ENCODE measurements around the gene ATP6V1G3.

DNA sequence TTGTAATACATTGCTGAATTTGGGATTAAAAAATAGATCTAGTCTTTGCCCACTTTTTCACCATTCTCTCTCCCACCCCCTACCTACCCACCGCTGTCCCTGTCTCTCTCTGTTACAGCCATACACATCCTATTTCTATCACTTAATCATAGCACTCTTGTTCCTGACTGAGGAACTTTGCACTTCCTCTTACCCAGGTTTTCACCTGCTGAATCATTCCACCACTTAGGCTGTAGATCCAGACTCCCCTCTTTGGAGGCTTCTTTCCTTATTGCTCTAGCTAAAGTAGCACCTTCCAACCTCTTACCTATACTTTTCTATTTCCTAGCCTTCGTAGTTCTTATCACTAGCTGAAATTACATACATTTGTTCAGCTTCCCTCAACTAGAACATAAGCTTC lies 59.6 kb downstream of the ATP6V1G3 start:
- TF ChIP-seq POLR2A (IDR thresholded peaks at IDR 0.05; ENCODE audit: low read depth, low read length) (no peak), SMC3 (IDR thresholded peaks at IDR 0.05; ENCODE audit: low read depth, low read length) (no peak), MAZ (IDR thresholded peaks at IDR 0.05; ENCODE audit: borderline replicate concordance, low read depth, low read length) (no peak), FOS (IDR thresholded peaks at IDR 0.05; ENCODE audit: low read depth, low read length) (no peak), MAFK (IDR thresholded peaks at IDR 0.05; ENCODE audit: low read depth, low read length) (no peak)
- TF ChIP-seq, protein P1, sequence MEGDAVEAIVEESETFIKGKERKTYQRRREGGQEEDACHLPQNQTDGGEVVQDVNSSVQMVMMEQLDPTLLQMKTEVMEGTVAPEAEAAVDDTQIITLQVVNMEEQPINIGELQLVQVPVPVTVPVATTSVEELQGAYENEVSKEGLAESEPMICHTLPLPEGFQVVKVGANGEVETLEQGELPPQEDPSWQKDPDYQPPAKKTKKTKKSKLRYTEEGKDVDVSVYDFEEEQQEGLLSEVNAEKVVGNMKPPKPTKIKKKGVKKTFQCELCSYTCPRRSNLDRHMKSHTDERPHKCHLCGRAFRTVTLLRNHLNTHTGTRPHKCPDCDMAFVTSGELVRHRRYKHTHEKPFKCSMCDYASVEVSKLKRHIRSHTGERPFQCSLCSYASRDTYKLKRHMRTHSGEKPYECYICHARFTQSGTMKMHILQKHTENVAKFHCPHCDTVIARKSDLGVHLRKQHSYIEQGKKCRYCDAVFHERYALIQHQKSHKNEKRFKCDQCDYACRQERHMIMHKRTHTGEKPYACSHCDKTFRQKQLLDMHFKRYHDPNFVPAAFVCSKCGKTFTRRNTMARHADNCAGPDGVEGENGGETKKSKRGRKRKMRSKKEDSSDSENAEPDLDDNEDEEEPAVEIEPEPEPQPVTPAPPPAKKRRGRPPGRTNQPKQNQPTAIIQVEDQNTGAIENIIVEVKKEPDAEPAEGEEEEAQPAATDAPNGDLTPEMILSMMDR (conservative IDR thresholded peaks at IDR 0.05; ENCODE audit: low read depth, low read length), result no peak
- TF ChIP-seq, protein P2, sequence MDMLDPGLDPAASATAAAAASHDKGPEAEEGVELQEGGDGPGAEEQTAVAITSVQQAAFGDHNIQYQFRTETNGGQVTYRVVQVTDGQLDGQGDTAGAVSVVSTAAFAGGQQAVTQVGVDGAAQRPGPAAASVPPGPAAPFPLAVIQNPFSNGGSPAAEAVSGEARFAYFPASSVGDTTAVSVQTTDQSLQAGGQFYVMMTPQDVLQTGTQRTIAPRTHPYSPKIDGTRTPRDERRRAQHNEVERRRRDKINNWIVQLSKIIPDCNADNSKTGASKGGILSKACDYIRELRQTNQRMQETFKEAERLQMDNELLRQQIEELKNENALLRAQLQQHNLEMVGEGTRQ (IDR thresholded peaks at IDR 0.05; ENCODE audit: low read depth, low read length), result no peak

All from IMR-90 (cell line).